Activated T-cell treated with anti-CD3 and anti-CD28 coated beads for 48 hours (primary cell): ENCODE measurements around the gene SYNE2.

ENCODE experiments used
- DNase-seq: peaks from one replicate; pipeline ENCODE4 v3.0.0-alpha.2; 2020; ENCODE audit warnings: low read depth

Gene SYNE2

GRCh38 chr14:63875311-63875710 is 22.5 kb downstream of the SYNE2 start:
- DNase-seq = no peak

- no peak for DNase-seq
These were observed 24.7 kb downstream of the SYNE2 start for GRCh38 chr14:63877550-63877939.

GRCh38 chr14:63878052-63878451 is 25.2 kb downstream of the SYNE2 start:
- no peak for DNase-seq

- no peak for DNase-seq
These were observed 26.0 kb downstream of the SYNE2 start for GRCh38 chr14:63878792-63879191.

GRCh38 chr14:63881926-63882325 is 29.1 kb downstream of the SYNE2 start:
- no peak for DNase-seq

GRCh38 chr14:63887899-63888298 is 35.1 kb downstream of the SYNE2 start:
- no peak for DNase-seq

- no peak for DNase-seq
These were observed 37.7 kb downstream of the SYNE2 start for GRCh38 chr14:63890553-63890952.

GRCh38 chr14:63891148-63891975 is 38.6 kb downstream of the SYNE2 start:
- no peak for DNase-seq

- DNase-seq = no peak
These were observed 39.5 kb downstream of the SYNE2 start for GRCh38 chr14:63892265-63892664.

GRCh38 chr14:63893701-63894458 is 41.1 kb downstream of the SYNE2 start:
- DNase-seq = no peak

- DNase-seq = no peak
These were observed 42.7 kb downstream of the SYNE2 start for GRCh38 chr14:63895510-63895909.

- no peak for DNase-seq
These were observed 43.5 kb downstream of the SYNE2 start for GRCh38 chr14:63896278-63896720.

GRCh38 chr14:63897721-63898163 is 44.9 kb downstream of the SYNE2 start:
- no peak for DNase-seq

- no peak for DNase-seq
These were observed 47.1 kb downstream of the SYNE2 start for GRCh38 chr14:63899953-63900352.

GRCh38 chr14:63901434-63902085 is 48.8 kb downstream of the SYNE2 start:
- DNase-seq = no peak

GRCh38 chr14:63902375-63902976 is 49.7 kb downstream of the SYNE2 start:
- no peak for DNase-seq

GRCh38 chr14:63904724-63905123 is 51.9 kb downstream of the SYNE2 start:
- DNase-seq = no peak

- no peak for DNase-seq
These were observed 52.6 kb downstream of the SYNE2 start for GRCh38 chr14:63905370-63905769.

- DNase-seq = no peak
These were observed 56.0 kb downstream of the SYNE2 start for GRCh38 chr14:63908667-63909264.

- no peak for DNase-seq
These were observed 57.2 kb downstream of the SYNE2 start for GRCh38 chr14:63909984-63910383.

- DNase-seq = no peak
These were observed 58.0 kb downstream of the SYNE2 start for GRCh38 chr14:63910583-63911363.
